SJCRH30 (cell line): Measurements from ENCODE around the gene CFAP52. TPM values are rescaled to one million over a fixed set of nuclear protein-coding genes. Genes with fewer than 3 reads are reported as not detected.

Experiments used
- DNase-seq, 2 experiments: peaks; one replicate each; pipeline ENCODE4 v3.0.0-alpha.2; 2015 to 2020
- H3K27ac ChIP-seq: fragments of 250-450 bp; sonication (Bioruptor Pico); 2 replicates; pipeline ENCODE4 v1.5.1; 2020; ENCODE audit warnings: mild to moderate bottlenecking, moderate library complexity
- H3K27me3 ChIP-seq: fragments of 250-450 bp; sonication (Bioruptor Pico); 2 replicates; pipeline ENCODE4 v1.5.1; 2020; ENCODE audit warnings: mild to moderate bottlenecking, moderate library complexity
- H3K36me3 ChIP-seq: fragments of 250-450 bp; sonication (Bioruptor Pico); 2 replicates; pipeline ENCODE4 v1.5.1; 2020; ENCODE audit warnings: mild to moderate bottlenecking, moderate library complexity
- H3K4me1 ChIP-seq: fragments of 250-450 bp; sonication (Bioruptor Pico); 2 replicates; pipeline ENCODE4 v1.5.1; 2020; ENCODE audit warnings: mild to moderate bottlenecking, moderate library complexity
- H3K4me3 ChIP-seq: fragments of 250-450 bp; sonication (Bioruptor Pico); 2 replicates; pipeline ENCODE4 v1.5.1; 2020; ENCODE audit warnings: mild to moderate bottlenecking, moderate library complexity
- H3K9me3 ChIP-seq: fragments of 250-450 bp; sonication (Bioruptor Pico); replicated peaks from 2 replicates; pipeline ENCODE4 v1.5.1; 2020; ENCODE audit warnings: mild to moderate bottlenecking, moderate library complexity
- total RNA-seq: library from RNA; depleted of rRNA; stranded (reverse); fragments of >200 nt; shearing (Covaris generic); gene quantifications from 2 replicates; pipeline ENCODE4 v1.2.3, GENCODE V29; 2014; rRNA removed

Gene CFAP52
- total RNA-seq, 1 experiment from 2014 or later = not detected

DNA sequence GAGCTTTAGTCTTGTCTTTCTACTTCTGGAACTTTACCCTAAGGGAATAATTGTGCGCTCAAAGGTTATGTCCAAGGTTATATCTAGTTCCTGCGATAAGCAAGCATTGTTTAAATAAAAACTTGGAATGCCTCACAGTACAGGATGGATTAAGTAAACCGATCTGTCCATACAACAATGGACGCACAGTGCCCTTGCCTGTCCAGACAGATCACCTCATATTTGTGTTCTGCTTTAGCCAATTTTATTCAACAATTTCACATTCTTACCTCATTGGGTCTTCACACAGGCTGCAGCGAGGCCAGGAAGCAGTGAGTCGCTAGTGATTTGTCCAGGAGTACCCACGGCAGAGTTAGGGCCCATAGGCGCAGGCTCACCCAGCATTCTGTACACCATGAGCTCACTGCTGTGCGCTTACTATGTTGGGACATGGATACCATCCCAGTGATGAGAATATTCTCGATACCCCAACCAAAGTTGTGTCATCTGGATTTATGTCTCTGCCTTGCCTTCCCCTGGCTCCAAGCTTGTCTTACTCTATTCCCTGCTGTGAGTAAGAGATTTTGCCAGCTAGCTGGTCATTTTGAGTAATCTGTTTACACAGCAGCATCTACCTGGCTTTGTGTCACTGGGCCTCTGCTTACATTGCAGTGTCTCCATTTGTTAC lies 108.6 kb downstream of the CFAP52 start:
- H3K27me3 ChIP-seq = no peaks in the 10 kb centered on the region
- no peaks in the 10 kb centered on the region for H3K4me1 ChIP-seq

More for the DNA sequence above, 108.6 kb downstream of the CFAP52 start:
- Histone ChIP-seq H3K36me3 (no peaks in the 10 kb centered on the region), H3K27ac (no peak overlapping the region), H3K4me3 (no peak overlapping the region), H3K9me3 (no peaks in the 10 kb centered on the region)
- no peak for DNase-seq

Other genes starting within 250 kb of the CFAP52 start
- 40.1 and 47.1 TPM in 2 replicates for gene STX8, start 822 bp upstream of the CFAP52 start, total RNA-seq
- 0.04 TPM in 1 of 2 replicates, not detected in the other for gene USP43, start 68.9 kb downstream of the CFAP52 start, total RNA-seq
- gene DHRS7C, start 214.9 kb downstream of the CFAP52 start, total RNA-seq = not detected in 2 replicates
- not detected in 2 replicates for gene GSG1L2, start 245.4 kb downstream of the CFAP52 start, total RNA-seq
- gene GLP2R, start 249.3 kb downstream of the CFAP52 start, total RNA-seq = not detected in 2 replicates